HEK293 (cell line): ENCODE data around the gene USP3.

Experiments used
- CTCF ChIA-PET: fragments of 350-600 bp; formaldehyde crosslinking; extraction: SDS; loops from one replicate; lab custom pipeline; 2021; ENCODE audit warnings: antibody characterized with exemption; lab: Yijun Ruan, JAX
- POLR2A ChIA-PET: fragments of 300-600 bp; formaldehyde crosslinking; extraction: SDS; loops from one replicate; lab custom pipeline; 2020; ENCODE audit warnings: antibody characterized with exemption, inconsistent platforms; lab: Yijun Ruan, JAX
- H3K27ac ChIP-seq: fragments of 200-500 bp; sonication (Bioruptor generic); 2 replicates; pipeline ENCODE4 v1.5.1; 2014; ENCODE audit warnings: low read depth, low read length, control low read depth, inconsistent platforms; ENCODE audit errors: extremely low read depth
- H3K36me3 ChIP-seq, 2 experiments: fragments of 200-500 bp in 1 of 2; sonication (Bioruptor generic) in 1 of 2; 1 replicate in 1 of 2; 2 replicates in 1 of 2; pipeline ENCODE4 v1.5.1; 2014 to 2017; ENCODE audit warnings: inconsistent platforms in 2 of 2, low read length in 2 of 2; ENCODE audit not compliant: control insufficient read depth in 2 of 2, insufficient read depth in 1 of 2
- H3K4me1 ChIP-seq: fragments of 200-500 bp; sonication (Bioruptor generic); 2 replicates; pipeline ENCODE4 v1.5.1; 2014; ENCODE audit warnings: mild to moderate bottlenecking, low read length, inconsistent platforms; ENCODE audit not compliant: control insufficient read depth, insufficient read depth
- H3K4me3 ChIP-seq: 2 replicates; pipeline ENCODE4 v1.5.1; 2011; ENCODE audit warnings: low read depth, mild to moderate bottlenecking, control low read depth, low read length, moderate library complexity
- H3K9me3 ChIP-seq: fragments of 200-500 bp; sonication (Bioruptor generic); 2 replicates; pipeline ENCODE4 v1.5.1; 2014; ENCODE audit warnings: low read depth, low read length, inconsistent platforms; ENCODE audit not compliant: control insufficient read depth, insufficient read depth
- KLF16 ChIP-seq: fragments of 450-650 bp; formaldehyde crosslinking; IDR thresholded peaks from 2 replicates; pipeline ENCODE4 v1.5.1; 2017; ENCODE audit warnings: missing biosample characterization, missing genetic modification characterization
- KLF8 ChIP-seq: fragments of 450-650 bp; formaldehyde crosslinking; IDR thresholded peaks from 2 replicates; pipeline ENCODE4 v1.5.1; 2016; ENCODE audit warnings: missing biosample characterization, missing genetic modification characterization
- REPIN1 ChIP-seq: fragments of 450-650 bp; formaldehyde crosslinking; IDR thresholded peaks from 2 replicates; pipeline ENCODE4 v1.5.1; 2017; ENCODE audit warnings: missing biosample characterization, missing genetic modification characterization, low read depth
- TCF7L2 ChIP-seq: IDR thresholded peaks from 2 replicates; pipeline ENCODE4 v1.6.1; 2011; ENCODE audit warnings: low read depth, mild to moderate bottlenecking, inconsistent platforms, low read length, moderate library complexity, borderline replicate concordance
- WT1 ChIP-seq: fragments of 450-650 bp; formaldehyde crosslinking; IDR thresholded peaks from 2 replicates; pipeline ENCODE4 v1.5.1; 2016; ENCODE audit warnings: missing biosample characterization, missing genetic modification characterization
- ZBTB8A ChIP-seq: fragments of 450-650 bp; formaldehyde crosslinking; IDR thresholded peaks from 2 replicates; pipeline ENCODE4 v1.5.1; 2016; ENCODE audit warnings: missing biosample characterization, missing genetic modification characterization
- ZFHX2 ChIP-seq: fragments of 450-650 bp; formaldehyde crosslinking; conservative IDR thresholded peaks from 2 replicates; pipeline ENCODE4 v1.5.1; 2016; ENCODE audit warnings: missing biosample characterization, missing genetic modification characterization
- ZIC2 ChIP-seq: fragments of 450-650 bp; formaldehyde crosslinking; IDR thresholded peaks from 2 replicates; pipeline ENCODE4 v1.5.1; 2016; ENCODE audit warnings: missing biosample characterization, missing genetic modification characterization
- ZNF184 ChIP-seq: fragments of 450-650 bp; IDR thresholded peaks from 2 replicates; pipeline ENCODE4 v1.5.1; 2018; ENCODE audit warnings: missing biosample characterization, mild to moderate bottlenecking, missing genetic modification characterization
- ZNF311 ChIP-seq: fragments of 450-650 bp; formaldehyde crosslinking; IDR thresholded peaks from 2 replicates; pipeline ENCODE4 v1.5.1; 2017; ENCODE audit warnings: missing biosample characterization, missing genetic modification characterization, borderline replicate concordance
- ZNF335 ChIP-seq: fragments of 450-650 bp; formaldehyde crosslinking; conservative IDR thresholded peaks from 2 replicates; pipeline ENCODE4 v1.5.1; 2016; ENCODE audit warnings: missing biosample characterization, missing genetic modification characterization
- ZNF530 ChIP-seq: fragments of 450-650 bp; formaldehyde crosslinking; IDR thresholded peaks from 2 replicates; pipeline ENCODE4 v1.5.1; 2016; ENCODE audit warnings: low read depth, missing biosample characterization, missing genetic modification characterization
- ZNF544 ChIP-seq: fragments of 450-650 bp; formaldehyde crosslinking; IDR thresholded peaks from 2 replicates; pipeline ENCODE4 v1.5.0; 2017; ENCODE audit warnings: missing biosample characterization, missing genetic modification characterization
- ZNF623 ChIP-seq: fragments of 450-650 bp; formaldehyde crosslinking; IDR thresholded peaks from 2 replicates; pipeline ENCODE4 v1.5.1; 2016; ENCODE audit warnings: missing biosample characterization, missing genetic modification characterization
- ZNF654 ChIP-seq: fragments of 450-650 bp; formaldehyde crosslinking; IDR thresholded peaks from 2 replicates; pipeline ENCODE4 v1.5.1; 2016; ENCODE audit warnings: low read depth, missing biosample characterization, missing genetic modification characterization
- ZNF747 ChIP-seq: fragments of 450-650 bp; formaldehyde crosslinking; IDR thresholded peaks from 2 replicates; pipeline ENCODE4 v1.5.1; 2016; ENCODE audit warnings: missing biosample characterization, missing genetic modification characterization
- ZNF777 ChIP-seq: fragments of 450-650 bp; formaldehyde crosslinking; IDR thresholded peaks from 2 replicates; pipeline ENCODE4 v1.5.1; 2017; ENCODE audit warnings: missing biosample characterization, missing genetic modification characterization, borderline replicate concordance
- ZNF791 ChIP-seq: fragments of 450-650 bp; formaldehyde crosslinking; IDR thresholded peaks from 2 replicates; pipeline ENCODE4 v1.5.1; 2016; ENCODE audit warnings: missing biosample characterization, missing genetic modification characterization
- ZXDB ChIP-seq: fragments of 450-650 bp; formaldehyde crosslinking; IDR thresholded peaks from 2 replicates; pipeline ENCODE4 v1.5.1; 2016; ENCODE audit warnings: missing biosample characterization, missing genetic modification characterization
- TF ChIP-seq, protein P1 (sequence below): fragments of 450-650 bp; formaldehyde crosslinking; IDR thresholded peaks from 2 replicates; pipeline ENCODE4 v1.5.1; 2017; ENCODE audit warnings: missing biosample characterization, missing genetic modification characterization
- TF ChIP-seq, protein P2 (sequence below): fragments of 450-650 bp; formaldehyde crosslinking; IDR thresholded peaks from 2 replicates; pipeline ENCODE4 v1.5.1; 2016; ENCODE audit warnings: missing biosample characterization, missing genetic modification characterization
- TF ChIP-seq, protein P3 (sequence below): fragments of 450-650 bp; formaldehyde crosslinking; IDR thresholded peaks from 2 replicates; pipeline ENCODE4 v1.5.1; 2016; ENCODE audit warnings: missing biosample characterization, missing genetic modification characterization
- TF ChIP-seq, protein P4 (sequence below): fragments of 450-650 bp; formaldehyde crosslinking; IDR thresholded peaks from 2 replicates; pipeline ENCODE4 v1.5.1; 2016; ENCODE audit warnings: missing biosample characterization, missing genetic modification characterization
- TF ChIP-seq, protein P5 (sequence below): fragments of 450-650 bp; formaldehyde crosslinking; optimal IDR thresholded peaks from 2 replicates; pipeline ENCODE3; 2016; ENCODE audit warnings: missing biosample characterization, mild to moderate bottlenecking, missing genetic modification characterization
- TF ChIP-seq, protein P6 (sequence below): fragments of 450-650 bp; formaldehyde crosslinking; IDR thresholded peaks from 2 replicates; pipeline ENCODE4 v1.5.1; 2016; ENCODE audit warnings: missing biosample characterization, missing genetic modification characterization

The USP3 gene

DNA sequence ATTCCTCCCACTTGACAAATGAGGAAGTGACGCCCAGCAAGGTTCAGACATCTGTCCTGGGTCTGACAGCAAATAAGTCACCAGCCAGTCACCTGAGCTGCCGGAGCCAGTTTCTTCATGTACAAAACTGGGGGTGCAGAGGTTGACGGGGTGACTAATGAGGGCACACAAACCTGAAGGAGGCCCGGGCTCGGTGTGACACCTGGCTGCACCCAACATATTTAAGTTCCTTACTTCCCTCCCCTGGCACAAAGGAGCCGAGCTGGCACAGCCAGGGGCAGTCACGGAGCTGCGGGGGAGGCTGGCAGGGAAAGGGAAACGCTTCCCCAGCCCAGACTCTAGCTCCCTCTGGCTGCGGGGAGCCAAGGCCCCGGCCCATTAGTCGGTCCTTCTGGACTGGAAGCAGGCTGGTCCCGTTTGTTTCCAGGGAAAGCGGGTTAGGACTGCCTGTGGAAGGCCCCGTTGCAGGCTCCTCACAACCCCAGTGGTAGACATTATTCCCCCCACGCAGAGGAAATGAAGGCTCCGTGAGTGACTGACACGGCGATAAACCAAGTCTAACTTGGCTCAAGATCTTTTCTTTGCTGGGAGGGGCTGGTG, 95.1 kb downstream of the USP3 start (continued):
- TF ChIP-seq, protein P1, sequence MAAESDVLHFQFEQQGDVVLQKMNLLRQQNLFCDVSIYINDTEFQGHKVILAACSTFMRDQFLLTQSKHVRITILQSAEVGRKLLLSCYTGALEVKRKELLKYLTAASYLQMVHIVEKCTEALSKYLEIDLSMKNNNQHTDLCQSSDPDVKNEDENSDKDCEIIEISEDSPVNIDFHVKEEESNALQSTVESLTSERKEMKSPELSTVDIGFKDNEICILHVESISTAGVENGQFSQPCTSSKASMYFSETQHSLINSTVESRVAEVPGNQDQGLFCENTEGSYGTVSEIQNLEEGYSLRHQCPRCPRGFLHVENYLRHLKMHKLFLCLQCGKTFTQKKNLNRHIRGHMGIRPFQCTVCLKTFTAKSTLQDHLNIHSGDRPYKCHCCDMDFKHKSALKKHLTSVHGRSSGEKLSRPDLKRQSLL: peak; percentile 35; the same call in 1 of the 2 replicates
- TF ChIP-seq, protein P2, sequence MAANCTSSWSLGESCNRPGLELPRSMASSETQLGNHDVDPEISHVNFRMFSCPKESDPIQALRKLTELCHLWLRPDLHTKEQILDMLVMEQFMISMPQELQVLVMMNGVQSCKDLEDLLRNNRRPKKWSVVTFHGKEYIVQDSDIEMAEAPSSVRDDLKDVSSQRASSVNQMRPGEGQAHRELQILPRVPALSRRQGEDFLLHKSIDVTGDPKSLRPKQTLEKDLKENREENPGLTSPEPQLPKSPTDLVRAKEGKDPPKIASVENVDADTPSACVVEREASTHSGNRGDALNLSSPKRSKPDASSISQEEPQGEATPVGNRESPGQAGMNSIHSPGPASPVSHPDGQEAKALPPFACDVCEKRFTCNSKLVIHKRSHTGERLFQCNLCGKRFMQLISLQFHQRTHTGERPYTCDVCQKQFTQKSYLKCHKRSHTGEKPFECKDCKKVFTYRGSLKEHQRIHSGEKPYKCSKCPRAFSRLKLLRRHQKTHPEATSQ (tag by site-specific recombination): no peak
- TF ChIP-seq ZNF623 (tag by site-specific recombination) (no peak), KLF16 (no peak), ZBTB8A (tag by site-specific recombination) (no peak), ZNF544 (tag by site-specific recombination) (no peak), KLF8 (tag by site-specific recombination) (no peak), ZNF335 (tag by site-specific recombination) (peak; percentile 74), ZNF791 (tag by site-specific recombination) (no peak), ZNF654 (tag by site-specific recombination) (peak; percentile 32), ZXDB (tag by site-specific recombination) (no peak)
- TF ChIP-seq, protein P3, sequence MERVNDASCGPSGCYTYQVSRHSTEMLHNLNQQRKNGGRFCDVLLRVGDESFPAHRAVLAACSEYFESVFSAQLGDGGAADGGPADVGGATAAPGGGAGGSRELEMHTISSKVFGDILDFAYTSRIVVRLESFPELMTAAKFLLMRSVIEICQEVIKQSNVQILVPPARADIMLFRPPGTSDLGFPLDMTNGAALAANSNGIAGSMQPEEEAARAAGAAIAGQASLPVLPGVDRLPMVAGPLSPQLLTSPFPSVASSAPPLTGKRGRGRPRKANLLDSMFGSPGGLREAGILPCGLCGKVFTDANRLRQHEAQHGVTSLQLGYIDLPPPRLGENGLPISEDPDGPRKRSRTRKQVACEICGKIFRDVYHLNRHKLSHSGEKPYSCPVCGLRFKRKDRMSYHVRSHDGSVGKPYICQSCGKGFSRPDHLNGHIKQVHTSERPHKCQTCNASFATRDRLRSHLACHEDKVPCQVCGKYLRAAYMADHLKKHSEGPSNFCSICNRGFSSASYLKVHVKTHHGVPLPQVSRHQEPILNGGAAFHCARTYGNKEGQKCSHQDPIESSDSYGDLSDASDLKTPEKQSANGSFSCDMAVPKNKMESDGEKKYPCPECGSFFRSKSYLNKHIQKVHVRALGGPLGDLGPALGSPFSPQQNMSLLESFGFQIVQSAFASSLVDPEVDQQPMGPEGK (tag by site-specific recombination): peak; percentile 30; the same call in 1 of the 2 replicates
- TF ChIP-seq, protein P4, sequence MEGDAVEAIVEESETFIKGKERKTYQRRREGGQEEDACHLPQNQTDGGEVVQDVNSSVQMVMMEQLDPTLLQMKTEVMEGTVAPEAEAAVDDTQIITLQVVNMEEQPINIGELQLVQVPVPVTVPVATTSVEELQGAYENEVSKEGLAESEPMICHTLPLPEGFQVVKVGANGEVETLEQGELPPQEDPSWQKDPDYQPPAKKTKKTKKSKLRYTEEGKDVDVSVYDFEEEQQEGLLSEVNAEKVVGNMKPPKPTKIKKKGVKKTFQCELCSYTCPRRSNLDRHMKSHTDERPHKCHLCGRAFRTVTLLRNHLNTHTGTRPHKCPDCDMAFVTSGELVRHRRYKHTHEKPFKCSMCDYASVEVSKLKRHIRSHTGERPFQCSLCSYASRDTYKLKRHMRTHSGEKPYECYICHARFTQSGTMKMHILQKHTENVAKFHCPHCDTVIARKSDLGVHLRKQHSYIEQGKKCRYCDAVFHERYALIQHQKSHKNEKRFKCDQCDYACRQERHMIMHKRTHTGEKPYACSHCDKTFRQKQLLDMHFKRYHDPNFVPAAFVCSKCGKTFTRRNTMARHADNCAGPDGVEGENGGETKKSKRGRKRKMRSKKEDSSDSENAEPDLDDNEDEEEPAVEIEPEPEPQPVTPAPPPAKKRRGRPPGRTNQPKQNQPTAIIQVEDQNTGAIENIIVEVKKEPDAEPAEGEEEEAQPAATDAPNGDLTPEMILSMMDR (tag by site-specific recombination): peak; percentile 34; the same call in 1 of the 2 replicates
- TF ChIP-seq, protein P5, sequence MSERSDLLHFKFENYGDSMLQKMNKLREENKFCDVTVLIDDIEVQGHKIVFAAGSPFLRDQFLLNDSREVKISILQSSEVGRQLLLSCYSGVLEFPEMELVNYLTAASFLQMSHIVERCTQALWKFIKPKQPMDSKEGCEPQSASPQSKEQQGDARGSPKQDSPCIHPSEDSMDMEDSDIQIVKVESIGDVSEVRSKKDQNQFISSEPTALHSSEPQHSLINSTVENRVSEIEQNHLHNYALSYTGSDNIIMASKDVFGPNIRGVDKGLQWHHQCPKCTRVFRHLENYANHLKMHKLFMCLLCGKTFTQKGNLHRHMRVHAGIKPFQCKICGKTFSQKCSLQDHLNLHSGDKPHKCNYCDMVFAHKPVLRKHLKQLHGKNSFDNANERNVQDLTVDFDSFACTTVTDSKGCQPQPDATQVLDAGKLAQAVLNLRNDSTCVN (tag by site-specific recombination): no peak
- TF ChIP-seq, all 188 proteins: peak for 6

DNA sequence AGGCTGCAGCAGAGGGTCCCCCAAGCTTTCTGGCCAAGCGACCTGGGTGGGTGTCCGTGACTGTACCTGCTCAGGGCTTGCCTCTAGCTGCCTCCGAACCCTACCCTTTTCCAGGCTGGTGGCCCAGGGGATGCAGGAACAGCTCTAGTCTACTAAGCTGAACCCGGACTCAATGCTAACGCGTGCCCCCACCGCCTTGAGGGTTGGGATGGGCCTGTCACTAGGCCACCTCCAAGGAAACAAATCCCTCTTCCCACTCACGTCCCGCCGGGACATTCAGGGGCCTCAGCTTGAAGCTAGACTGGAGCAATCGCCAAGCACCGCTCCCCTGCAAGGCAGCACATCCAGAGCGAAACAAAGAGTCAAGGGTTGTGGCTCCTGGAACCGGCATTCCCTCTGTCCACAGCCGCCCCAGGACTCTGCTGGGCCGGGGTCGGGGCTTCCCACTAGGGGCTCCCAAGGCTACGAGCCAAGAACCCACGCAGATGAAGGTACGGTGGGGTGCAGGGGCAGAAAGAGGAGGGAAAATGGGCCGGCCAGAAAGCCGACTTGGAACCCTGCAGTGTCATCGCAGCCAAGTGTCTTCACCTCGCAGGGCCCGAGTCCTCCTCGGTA, 95.7 kb downstream of the USP3 start:
- Histone ChIP-seq H3K4me3 (peak overlapping the region; percentile 12), H3K9me3 (no peaks in the 10 kb centered on the region), H3K4me1 (0 out of 2 replicates have a peak, but pooled peaks cover 2% of the 10 kb centered on the region), H3K36me3 (no peaks in the 10 kb centered on the region), H3K27ac (peak overlapping the region; percentile 66; the same call in 1 of the 2 replicates)
- ChIA-PET CTCF (interaction anchor here (0.6 to 2.4 kb wide), 6 partner anchors 10 to 1533 kb away, joined by 3 to 9 read pairs (median 3); partner anchors contain the start of gene C2CD4A), POLR2A (interaction anchor here (1.2 kb wide), 1 partner anchor 90 kb away, joined by 3 read pairs; no protein-coding TSS in a partner anchor)
- TF ChIP-seq ZNF311 (no peak), ZNF530 (tag by site-specific recombination) (no peak), TCF7L2 (no peak), ZNF184 (tag by site-specific recombination) (no peak), ZNF777 (tag by site-specific recombination) (no peak), WT1 (tag by site-specific recombination) (no peak), ZNF747 (tag by site-specific recombination) (no peak), REPIN1 (no peak), ZIC2 (tag by site-specific recombination) (peak; percentile 70), ZFHX2 (tag by site-specific recombination) (no peak)
- TF ChIP-seq, protein P6, sequence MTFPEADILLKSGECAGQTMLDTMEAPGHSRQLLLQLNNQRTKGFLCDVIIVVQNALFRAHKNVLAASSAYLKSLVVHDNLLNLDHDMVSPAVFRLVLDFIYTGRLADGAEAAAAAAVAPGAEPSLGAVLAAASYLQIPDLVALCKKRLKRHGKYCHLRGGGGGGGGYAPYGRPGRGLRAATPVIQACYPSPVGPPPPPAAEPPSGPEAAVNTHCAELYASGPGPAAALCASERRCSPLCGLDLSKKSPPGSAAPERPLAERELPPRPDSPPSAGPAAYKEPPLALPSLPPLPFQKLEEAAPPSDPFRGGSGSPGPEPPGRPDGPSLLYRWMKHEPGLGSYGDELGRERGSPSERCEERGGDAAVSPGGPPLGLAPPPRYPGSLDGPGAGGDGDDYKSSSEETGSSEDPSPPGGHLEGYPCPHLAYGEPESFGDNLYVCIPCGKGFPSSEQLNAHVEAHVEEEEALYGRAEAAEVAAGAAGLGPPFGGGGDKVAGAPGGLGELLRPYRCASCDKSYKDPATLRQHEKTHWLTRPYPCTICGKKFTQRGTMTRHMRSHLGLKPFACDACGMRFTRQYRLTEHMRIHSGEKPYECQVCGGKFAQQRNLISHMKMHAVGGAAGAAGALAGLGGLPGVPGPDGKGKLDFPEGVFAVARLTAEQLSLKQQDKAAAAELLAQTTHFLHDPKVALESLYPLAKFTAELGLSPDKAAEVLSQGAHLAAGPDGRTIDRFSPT (tag by site-specific recombination): no peak
